Left lung (tissue), 10 donors: Measurements from ENCODE around the gene TFDP2. TPM values are rescaled to one million over a fixed set of nuclear protein-coding genes. Genes with fewer than 3 reads are reported as not detected.

Experiments used
- ATAC-seq: fragments of 200-7000 bp; cut with Tn5 transposase; one replicate; pipeline ENCODE4 v1.9.1; 2020; ENCODE audit warnings: moderate library complexity
- DNase-seq, 4 donors: peaks; one replicate each; pipeline ENCODE4 v3.0.0-alpha.2; 2013 to 2020
- H3K27ac ChIP-seq, 2 donors: fragments of 200-600 bp; sonication (generic) in 1 of 2; one replicate each; pipeline versions ENCODE4 v1.5.0 to v1.8.0; 2020 to 2021
- H3K27me3 ChIP-seq, 2 donors: fragments of 200-600 bp; sonication (generic) in 1 of 2; one replicate each; pipeline versions ENCODE4 v1.5.0 to v1.8.0; 2020 to 2021
- H3K36me3 ChIP-seq, 2 donors: fragments of 200-600 bp; sonication (generic) in 1 of 2; one replicate each; pipeline versions ENCODE4 v1.5.0 to v1.8.0; 2020 to 2021
- H3K4me1 ChIP-seq, 2 donors: fragments of 200-600 bp; one replicate each; pipeline ENCODE4 v1.8.0; 2021
- H3K4me3 ChIP-seq, 2 donors: fragments of 200-600 bp; sonication (generic) in 1 of 2; one replicate each; pipeline versions ENCODE4 v1.5.0 to v1.8.0; 2020 to 2021; ENCODE audit warnings: mild to moderate bottlenecking in 1 of 2
- H3K9me3 ChIP-seq, 2 donors: fragments of 200-600 bp; sonication (generic) in 1 of 2; one replicate each; pipeline versions ENCODE4 v1.5.0 to v1.8.0; 2020 to 2021
- CTCF ChIP-seq, 2 donors: fragments of 200-600 bp; sonication (generic) in 1 of 2; IDR thresholded peaks; one replicate each; pipeline versions ENCODE4 v1.5.0 to v1.8.0; 2021; ENCODE audit warnings: antibody characterized with exemption in 2 of 2
- intact Hi-C, 2 donors: fragments of 100-400 bp; cut with DNase I; formaldehyde crosslinking; loops; one replicate each; pipeline versions ENCODE4 v1.11.2 to v1.14.2; 2022
- polyA plus RNA-seq, 6 donors: library from polyadenylated mRNA; unstranded; fragments of 120-200 nt; gene quantifications; one replicate each; pipeline ENCODE4 v1.2.1, GENCODE V29; 2013; ENCODE audit not compliant: insufficient read length in 6 of 6
- total RNA-seq, 2 donors: library from RNA; stranded (reverse); fragmentation: NEBNext Ultra II Directional; extraction: Animal tissue kit (Norgen Biotek cat#: 25700); gene quantifications; one replicate each; pipeline ENCODE4 v1.2.1, GENCODE V29; 2021
- donor health status: DM: no; HTN: yes; CAD: no.
- donor health status: DM: no; HTN: no; CAD: no.

TFDP2 gene
- total and polyA plus RNA-seq, 8 donors, result 21.2 to 73.0 (median 53.6) TPM

- intact Hi-C loops, result no loop called here
- no peaks in the 10 kb centered on the region for H3K4me1 ChIP-seq
- no peaks in the 10 kb centered on the region for H3K9me3 ChIP-seq
- TF ChIP-seq CTCF (IDR thresholded peaks at IDR 0.05), result no peak
- H3K27me3 ChIP-seq, result no peaks in the 10 kb centered on the region
- ATAC-seq (no peak), DNase-seq (no peak)
- no peak overlapping the region for H3K27ac ChIP-seq
- no peaks in the 10 kb centered on the region for H3K36me3 ChIP-seq
- no peak overlapping the region for H3K4me3 ChIP-seq
Measured at GRCh38 chr3:142072816-142073215, 76.5 kb downstream of the TFDP2 start.

GRCh38 chr3:142065932-142066331, 83.4 kb downstream of the TFDP2 start:
- H3K9me3 ChIP-seq, result no peaks in the 10 kb centered on the region
- H3K4me3 ChIP-seq, result no peak overlapping the region
- no peaks in the 10 kb centered on the region for H3K4me1 ChIP-seq
- TF ChIP-seq CTCF (IDR thresholded peaks at IDR 0.05), result no peak
- no peaks in the 10 kb centered on the region for H3K36me3 ChIP-seq
- DNase-seq (no peak), ATAC-seq (no peak)
- no peaks in the 10 kb centered on the region for H3K27me3 ChIP-seq
- intact Hi-C loops, result no loop called here
- no peak overlapping the region for H3K27ac ChIP-seq

GRCh38 chr3:142065344-142065743, 84.0 kb downstream of the TFDP2 start:
- DNase-seq (no peak), ATAC-seq (no peak)
- H3K27ac ChIP-seq, result no peak overlapping the region
- H3K9me3 ChIP-seq, result no peaks in the 10 kb centered on the region
- H3K27me3 ChIP-seq, result no peaks in the 10 kb centered on the region
- TF ChIP-seq CTCF (IDR thresholded peaks at IDR 0.05), result no peak
- intact Hi-C loops, result no loop called here
- no peaks in the 10 kb centered on the region for H3K4me1 ChIP-seq
- H3K4me3 ChIP-seq, result no peak overlapping the region
- no peaks in the 10 kb centered on the region for H3K36me3 ChIP-seq

GRCh38 chr3:142064454-142064853, 84.9 kb downstream of the TFDP2 start:
- Histone ChIP-seq H3K4me1 (no peaks in the 10 kb centered on the region), H3K4me3 (no peak overlapping the region), H3K36me3 (no peaks in the 10 kb centered on the region), H3K9me3 (no peaks in the 10 kb centered on the region), H3K27ac (no peak overlapping the region), H3K27me3 (no peaks in the 10 kb centered on the region)
- no peak for ATAC-seq
- TF ChIP-seq CTCF (IDR thresholded peaks at IDR 0.05), result no peak
- DNase-seq, result no peak
- intact Hi-C loops, result no loop called here

GRCh38 chr3:142057331-142057725, 92.0 kb downstream of the TFDP2 start:
- intact Hi-C loops, result no loop called here
- Histone ChIP-seq H3K27me3 (no peaks in the 10 kb centered on the region), H3K9me3 (no peaks in the 10 kb centered on the region), H3K27ac (no peak overlapping the region), H3K4me1 (no peaks in the 10 kb centered on the region), H3K36me3 (no peaks in the 10 kb centered on the region), H3K4me3 (no peak overlapping the region)
- no peak for TF ChIP-seq CTCF (IDR thresholded peaks at IDR 0.05)
- no peak for DNase-seq
- ATAC-seq, result no peak
